ENCODE results near the gene ZNF474. TPM values are rescaled to one million over a fixed set of nuclear protein-coding genes. Genes with fewer than 3 reads are reported as not detected.
"Not testable (repeated sequence)": the region's sequence is repeated elsewhere in the genome, so short reads cannot be mapped to it uniquely, and the experiment has no call there.

ZNF474 gene
- total and polyA plus RNA-seq, 7 experiments from 2014 or later, result 0.24 TPM; not detected in 4

DNA sequence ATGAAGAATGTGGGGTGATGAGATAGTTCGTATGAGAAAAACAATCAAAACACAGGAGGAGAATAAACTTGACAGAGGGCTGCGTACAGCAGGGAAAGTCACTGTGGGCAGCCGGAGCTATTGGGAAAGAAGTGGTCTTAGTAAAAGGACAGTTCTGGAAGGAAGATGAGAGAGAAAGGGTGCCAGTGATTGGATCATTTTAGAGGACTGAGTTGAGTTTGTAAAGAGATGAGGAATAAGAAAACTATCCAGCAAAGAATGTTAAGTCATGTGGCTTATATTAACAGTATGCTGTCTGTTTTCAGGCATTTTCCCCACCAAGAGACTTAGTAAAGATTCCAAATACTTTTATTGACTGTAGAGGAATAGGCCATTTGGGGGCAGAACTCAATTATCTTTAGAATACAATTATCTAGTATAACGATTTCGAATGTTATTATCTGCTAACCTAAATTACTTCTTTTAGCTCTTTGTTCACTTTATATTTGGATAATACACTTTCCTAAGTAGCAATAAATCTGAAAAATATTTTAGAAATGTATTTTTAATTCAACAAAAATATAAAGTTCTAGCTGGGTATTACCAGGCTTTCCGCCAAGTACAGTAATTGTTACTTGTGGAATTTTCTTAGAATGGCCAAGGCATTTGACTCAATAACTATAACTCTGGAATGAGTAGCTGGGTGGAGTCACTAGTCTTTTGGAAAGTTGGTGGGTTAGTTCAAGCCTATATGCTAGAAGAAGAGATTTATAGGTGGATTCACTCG is 35.7 kb upstream of the ZNF474 start:
- Histone ChIP-seq H3K4me3 (ENCODE audit: low read length) (no peak overlapping the region), H3K27me3 (ENCODE audit: control insufficient read depth in 2 of 2, insufficient read depth in 2 of 2, low read length in 2 of 2) (no peaks in the 10 kb centered on the region), H3K27ac (ENCODE audit: low read depth, low read length) (no peak overlapping the region), H3K36me3 (ENCODE audit: control insufficient read depth in 2 of 3, insufficient read depth in 3 of 3, low read length in 3 of 3) (no peaks in the 10 kb centered on the region), H3K9me3 (ENCODE audit: control insufficient read depth in 2 of 3, low read length in 3 of 3) (no peaks in the 10 kb centered on the region), H3K4me1 (ENCODE audit: control insufficient read depth in 2 of 2, insufficient read depth in 2 of 2, low read length in 2 of 2) (no peaks in the 10 kb centered on the region)
- H3K27me3 Mint-ChIP-seq, result peaks cover 0 to 9% (median 3%) of the 10 kb centered on the region in 5 donors
- ChIA-PET POLR2A (no interaction called here), CTCF (no interaction called here)
- H3K36me3 Mint-ChIP-seq, result no peaks in the 10 kb centered on the region
- no peak overlapping the region for H3K27ac Mint-ChIP-seq
- no peaks in the 10 kb centered on the region for H3K9me3 Mint-ChIP-seq
- DNase-seq, result no peak
- no peaks in the 10 kb centered on the region for H3K4me1 Mint-ChIP-seq
- intact Hi-C loops (cut with micrococcal nuclease), result no loop called here
- no peak overlapping the region for H3K4me3 Mint-ChIP-seq
- no peak for ATAC-seq

DNA sequence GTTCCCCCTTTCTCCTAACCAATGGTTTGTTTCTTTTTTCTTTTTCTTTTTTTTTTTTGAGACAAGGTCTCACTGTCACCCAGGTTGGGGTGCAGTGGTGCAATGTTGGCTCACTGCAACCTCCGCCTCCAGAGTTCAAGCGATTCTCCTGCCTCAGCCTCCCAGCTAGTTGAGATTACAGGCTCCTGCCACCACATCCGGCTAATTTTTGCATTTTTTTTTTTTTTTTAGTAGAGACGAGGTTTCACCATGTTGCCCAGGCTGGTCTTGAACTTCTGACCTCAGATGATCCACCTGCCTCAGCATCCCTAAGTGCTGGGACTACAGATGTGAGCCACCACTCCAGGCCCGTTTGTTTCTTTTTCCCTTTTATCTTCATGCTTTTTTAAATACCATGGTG is 35.1 kb upstream of the ZNF474 start:
- H3K36me3 Mint-ChIP-seq; intact Hi-C loops (cut with micrococcal nuclease); H3K4me3 ChIP-seq (ENCODE audit: low read length); H3K27me3 ChIP-seq (ENCODE audit: control insufficient read depth in 2 of 2, insufficient read depth in 2 of 2, low read length in 2 of 2); CTCF ChIA-PET; H3K27ac ChIP-seq (ENCODE audit: low read depth, low read length); H3K9me3 Mint-ChIP-seq; H3K4me3 Mint-ChIP-seq; H3K27me3 Mint-ChIP-seq; H3K36me3 ChIP-seq (ENCODE audit: control insufficient read depth in 2 of 3, insufficient read depth in 3 of 3, low read length in 3 of 3); POLR2A ChIA-PET; ATAC-seq; DNase-seq; H3K4me1 ChIP-seq (ENCODE audit: control insufficient read depth in 2 of 2, insufficient read depth in 2 of 2, low read length in 2 of 2); H3K9me3 ChIP-seq (ENCODE audit: control insufficient read depth in 2 of 3, low read length in 3 of 3); H3K4me1 Mint-ChIP-seq; H3K27ac Mint-ChIP-seq: not testable (repeated sequence)

DNA sequence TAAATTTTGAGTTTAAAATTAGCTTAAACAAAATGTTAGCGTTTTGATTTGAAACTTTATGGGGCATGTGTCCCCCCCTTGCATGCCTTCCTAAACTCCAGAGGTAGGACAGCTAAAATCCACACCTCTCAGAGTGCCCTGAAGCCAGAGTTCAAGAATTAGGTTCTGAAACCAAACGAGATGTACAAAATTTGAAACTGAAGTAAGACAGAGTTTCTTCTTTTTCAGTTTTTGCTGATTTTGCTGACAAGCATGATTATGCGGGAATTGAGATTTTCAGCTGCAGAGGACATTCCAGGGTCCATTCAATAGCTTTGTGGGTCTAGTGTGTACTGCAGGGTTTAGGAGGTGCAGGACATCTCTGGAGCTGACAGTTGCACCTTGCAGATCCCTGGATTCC is 34.2 kb upstream of the ZNF474 start:
- Histone ChIP-seq H3K9me3 (ENCODE audit: control insufficient read depth in 2 of 3, low read length in 3 of 3) (no peaks in the 10 kb centered on the region), H3K27me3 (ENCODE audit: control insufficient read depth in 2 of 2, insufficient read depth in 2 of 2, low read length in 2 of 2) (no peaks in the 10 kb centered on the region), H3K36me3 (ENCODE audit: control insufficient read depth in 2 of 3, insufficient read depth in 3 of 3, low read length in 3 of 3) (no peaks in the 10 kb centered on the region), H3K4me3 (ENCODE audit: low read length) (no peak overlapping the region), H3K27ac (ENCODE audit: low read depth, low read length) (no peak overlapping the region), H3K4me1 (ENCODE audit: control insufficient read depth in 2 of 2, insufficient read depth in 2 of 2, low read length in 2 of 2) (no peaks in the 10 kb centered on the region)
- no peaks in the 10 kb centered on the region for H3K4me1 Mint-ChIP-seq
- H3K27ac Mint-ChIP-seq, result no peak overlapping the region
- ChIA-PET POLR2A (no interaction called here), CTCF (no interaction called here)
- H3K9me3 Mint-ChIP-seq, result no peaks in the 10 kb centered on the region
- peaks cover 0 to 9% (median 0%) of the 10 kb centered on the region in 5 donors for H3K27me3 Mint-ChIP-seq
- no peak overlapping the region for H3K4me3 Mint-ChIP-seq
- intact Hi-C loops (cut with micrococcal nuclease), result no loop called here
- DNase-seq, result no peak
- no peak for ATAC-seq
- no peaks in the 10 kb centered on the region for H3K36me3 Mint-ChIP-seq

DNA sequence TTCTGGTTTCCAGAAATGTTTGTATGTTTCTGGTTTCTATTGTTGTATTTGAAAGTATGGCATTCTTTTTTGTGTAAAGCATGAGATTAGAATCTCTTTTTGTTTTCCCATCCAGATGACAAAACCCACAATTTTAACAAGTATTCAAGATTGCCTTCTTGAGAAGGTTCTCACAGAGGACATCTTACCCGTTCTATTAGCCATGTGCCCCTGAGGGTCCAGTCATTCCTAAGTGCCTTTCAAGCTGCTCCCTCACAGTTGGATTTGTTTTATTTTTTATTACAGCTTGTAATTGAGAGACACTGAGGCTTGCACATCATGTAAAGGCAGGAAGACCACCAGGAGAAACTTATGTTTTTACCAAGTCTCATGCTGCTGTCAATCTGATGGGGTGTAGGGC is 32.0 kb upstream of the ZNF474 start:
- POLR2A ChIA-PET, result no interaction called here

DNA sequence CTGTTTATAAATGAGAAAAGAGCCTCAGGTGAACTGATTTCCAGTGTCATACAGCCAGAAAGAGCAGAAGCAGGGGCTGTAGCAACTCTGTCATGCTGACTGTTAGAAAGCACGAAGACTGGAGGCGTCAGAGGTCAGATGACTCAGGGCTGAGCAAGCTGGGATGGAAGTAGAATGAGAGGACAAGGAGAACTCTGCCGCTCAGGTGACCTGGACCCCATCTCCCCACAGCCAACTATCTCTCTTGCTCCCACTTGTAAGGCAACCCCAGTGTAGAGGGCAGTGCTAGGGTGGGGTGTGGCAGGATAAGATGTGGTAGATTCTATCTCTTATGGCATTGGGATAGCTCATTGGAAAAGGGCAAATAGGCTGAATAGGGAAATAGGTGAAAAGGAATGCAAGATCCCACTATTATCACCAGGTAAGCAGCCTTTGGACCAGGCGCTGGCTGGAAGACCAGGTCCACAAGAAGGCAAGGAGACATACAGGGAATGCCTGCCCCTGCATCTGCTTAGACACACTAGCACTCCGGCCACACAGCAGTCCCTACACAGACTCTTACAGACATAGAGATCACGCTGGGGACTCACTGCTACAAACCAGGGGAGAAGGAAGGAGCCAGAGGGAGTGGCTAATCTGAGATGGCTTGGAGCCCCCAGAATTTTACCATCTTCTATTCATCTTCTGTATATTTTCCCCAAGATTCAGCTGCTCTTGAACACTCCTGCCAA is 30.1 kb upstream of the ZNF474 start:
- H3K27ac ChIP-seq (ENCODE audit: low read depth, low read length), result no peak overlapping the region
- H3K4me1 ChIP-seq (ENCODE audit: control insufficient read depth in 2 of 2, insufficient read depth in 2 of 2, low read length in 2 of 2), result no peaks in the 10 kb centered on the region
- Mint-ChIP-seq H3K4me1 (no peaks in the 10 kb centered on the region), H3K36me3 (no peaks in the 10 kb centered on the region), H3K4me3 (no peak overlapping the region), H3K27me3 (no peaks in the 10 kb centered on the region), H3K9me3 (no peaks in the 10 kb centered on the region), H3K27ac (no peak overlapping the region)
- H3K4me3 ChIP-seq (ENCODE audit: low read length), result no peak overlapping the region
- H3K36me3 ChIP-seq (ENCODE audit: control insufficient read depth in 2 of 3, insufficient read depth in 3 of 3, low read length in 3 of 3), result no peaks in the 10 kb centered on the region
- DNase-seq, result no peak
- POLR2A ChIA-PET, result no interaction called here
- intact Hi-C loops (cut with micrococcal nuclease), result no loop called here
- no peak for ATAC-seq
- H3K9me3 ChIP-seq (ENCODE audit: control insufficient read depth in 2 of 3, low read length in 3 of 3), result no peaks in the 10 kb centered on the region
- CTCF ChIA-PET, result no interaction called here
- no peaks in the 10 kb centered on the region for H3K27me3 ChIP-seq (ENCODE audit: control insufficient read depth in 2 of 2, insufficient read depth in 2 of 2, low read length in 2 of 2)

More for the DNA sequence above, 32.0 kb upstream of the ZNF474 start:
- intact Hi-C loops (cut with micrococcal nuclease), result no loop called here
- H3K36me3 Mint-ChIP-seq, result no peaks in the 10 kb centered on the region
- H3K4me3 Mint-ChIP-seq, result no peak overlapping the region
- peaks cover 0 to 3% (median 0%) of the 10 kb centered on the region in 5 donors for H3K27me3 Mint-ChIP-seq
- no peaks in the 10 kb centered on the region for H3K4me1 Mint-ChIP-seq
- Histone ChIP-seq H3K9me3 (ENCODE audit: control insufficient read depth in 2 of 3, low read length in 3 of 3) (no peaks in the 10 kb centered on the region), H3K36me3 (ENCODE audit: control insufficient read depth in 2 of 3, insufficient read depth in 3 of 3, low read length in 3 of 3) (no peaks in the 10 kb centered on the region), H3K27me3 (ENCODE audit: control insufficient read depth in 2 of 2, insufficient read depth in 2 of 2, low read length in 2 of 2) (no peaks in the 10 kb centered on the region), H3K4me1 (ENCODE audit: control insufficient read depth in 2 of 2, insufficient read depth in 2 of 2, low read length in 2 of 2) (no peaks in the 10 kb centered on the region), H3K4me3 (ENCODE audit: low read length) (no peak overlapping the region), H3K27ac (ENCODE audit: low read depth, low read length) (no peak overlapping the region)
- H3K9me3 Mint-ChIP-seq, result no peaks in the 10 kb centered on the region
- H3K27ac Mint-ChIP-seq, result no peak overlapping the region
- no peak for ATAC-seq
- DNase-seq, result no peak
- CTCF ChIA-PET, result no interaction called here

DNA sequence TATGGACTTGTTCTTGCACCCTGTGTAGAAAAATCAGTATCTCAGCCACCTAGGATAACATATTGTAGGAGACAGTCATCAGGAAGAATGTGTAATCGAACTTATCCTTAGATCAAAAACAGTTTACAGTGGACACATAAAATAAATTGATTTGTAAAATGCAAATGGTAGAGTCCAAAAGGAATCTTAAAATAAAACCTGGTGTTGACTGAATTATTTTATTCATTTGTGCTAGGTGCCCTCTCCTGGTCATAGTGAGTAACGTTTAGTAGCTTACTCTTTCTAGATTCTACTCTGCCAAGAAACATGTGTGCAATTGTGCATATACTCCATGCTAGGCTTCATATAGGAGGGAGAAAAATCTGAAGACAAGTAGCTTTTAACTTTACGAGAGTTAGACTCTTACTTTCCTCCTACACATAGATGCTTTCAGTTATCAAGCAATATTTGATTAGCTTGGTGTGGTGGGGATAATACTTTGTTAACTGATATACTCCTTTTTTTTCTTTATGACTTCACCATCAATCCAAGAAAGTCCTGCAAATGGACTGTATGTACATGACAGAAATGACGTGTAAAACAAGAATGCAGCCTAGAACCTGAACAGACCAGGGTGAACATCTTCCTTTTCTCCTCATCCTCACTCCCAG is 27.6 kb upstream of the ZNF474 start:
- H3K36me3 ChIP-seq (ENCODE audit: control insufficient read depth in 2 of 3, insufficient read depth in 3 of 3, low read length in 3 of 3), result no peaks in the 10 kb centered on the region
- no peaks in the 10 kb centered on the region for H3K27me3 ChIP-seq (ENCODE audit: control insufficient read depth in 2 of 2, insufficient read depth in 2 of 2, low read length in 2 of 2)
- POLR2A ChIA-PET, result interaction anchor here (0.6 kb wide), 1 partner anchor 26 kb away, joined by 3 read pairs; no protein-coding TSS in a partner anchor
- Mint-ChIP-seq H3K4me1 (no peaks in the 10 kb centered on the region), H3K4me3 (no peak overlapping the region), H3K27ac (no peak overlapping the region), H3K36me3 (no peaks in the 10 kb centered on the region), H3K9me3 (no peaks in the 10 kb centered on the region), H3K27me3 (peaks cover 0 to 4% (median 0%) of the 10 kb centered on the region in 5 donors)
- H3K27ac ChIP-seq (ENCODE audit: low read depth, low read length), result no peak overlapping the region
- DNase-seq (peak in 2 of 9 donors; percentile 1 to 17), ATAC-seq (no peak)
- H3K4me3 ChIP-seq (ENCODE audit: low read length), result no peak overlapping the region
- H3K4me1 ChIP-seq (ENCODE audit: control insufficient read depth in 2 of 2, insufficient read depth in 2 of 2, low read length in 2 of 2), result no peaks in the 10 kb centered on the region
- intact Hi-C loops (cut with micrococcal nuclease), result loop anchor here (1.0 to 10.0 kb wide), 2 partner anchors 134 to 137 kb away; partner anchors contain the start of gene SRFBP1 (in 1 of the 2)
- H3K9me3 ChIP-seq (ENCODE audit: control insufficient read depth in 2 of 3, low read length in 3 of 3), result no peaks in the 10 kb centered on the region
- CTCF ChIA-PET, result no interaction called here

Data from naive thymus-derived CD4-positive, alpha-beta T cell (primary cell).